OCI-LY3 (cell line): ENCODE data around the gene CFAP251.
"Not testable (repeated sequence)": the region's sequence is repeated elsewhere in the genome, so short reads cannot be mapped to it uniquely, and the experiment has no call there.

Source experiments
- H2AFZ ChIP-seq: fragments of 200-600, 300-600 bp; shearing (Covaris generic); 2 replicates; pipeline ENCODE4 v1.6.0; 2014; ENCODE audit warnings: antibody characterized with exemption, low read depth, low read length
- H3K27ac ChIP-seq: fragments of 200-600, 300-600 bp; sonication (generic); 2 replicates; pipeline ENCODE4 v1.5.1; 2014; ENCODE audit warnings: mild to moderate bottlenecking, low read length, moderate library complexity, mixed read lengths
- H3K27me3 ChIP-seq: fragments of 200-600, 300-600 bp; sonication (generic); 2 replicates; pipeline ENCODE4 v1.6.1; 2014; ENCODE audit warnings: low read depth, low read length, mixed read lengths
- H3K36me3 ChIP-seq: fragments of 200-600, 300-600 bp; sonication (generic); replicated peaks from 2 replicates; pipeline ENCODE3; 2014; ENCODE audit warnings: low read depth, low read length, mixed read lengths
- H3K4me1 ChIP-seq: fragments of 300-600, 200-600 bp; sonication (generic); 2 replicates; pipeline ENCODE4 v1.6.1; 2014; ENCODE audit warnings: low read length, mixed read lengths
- H3K4me2 ChIP-seq: fragments of 200-600, 300-600 bp; sonication (generic); 2 replicates; pipeline ENCODE4 v1.6.1; 2014; ENCODE audit warnings: low read length, mixed read lengths
- H3K4me3 ChIP-seq: fragments of 300-600, 200-600 bp; sonication (generic); 2 replicates; pipeline ENCODE4 v1.5.1; 2014; ENCODE audit warnings: antibody characterized with exemption, mild to moderate bottlenecking, low read length, moderate library complexity
- H3K79me2 ChIP-seq: fragments of 300-600, 200-600 bp; shearing (Covaris generic); 2 replicates; pipeline ENCODE4 v1.6.1; 2014; ENCODE audit warnings: mild to moderate bottlenecking, low read length, mixed read lengths
- H3K9ac ChIP-seq: fragments of 300-600, 200-600 bp; shearing (Covaris generic); 2 replicates; pipeline ENCODE4 v1.6.0; 2014; ENCODE audit warnings: mild to moderate bottlenecking, low read length, moderate library complexity
- H3K9me3 ChIP-seq: fragments of 200-600, 300-600 bp; shearing (Covaris generic); 2 replicates; pipeline ENCODE4 v1.6.1; 2014; ENCODE audit warnings: low read length, mixed read lengths; ENCODE audit not compliant: insufficient read depth
- H4K20me1 ChIP-seq: fragments of 200-600, 300-600 bp; sonication (generic); 2 replicates; pipeline ENCODE4 v1.6.1; 2016; ENCODE audit warnings: low read length, mixed read lengths; ENCODE audit not compliant: insufficient read depth
- CTCF ChIP-seq: fragments of 200-600, 300-600 bp; sonication (generic); IDR thresholded peaks from 2 replicates; pipeline ENCODE4 v1.5.1; 2014; ENCODE audit warnings: antibody characterized with exemption, low read length, low read depth
- EZH2phosphoT487 ChIP-seq: fragments of 200-600 bp; shearing (Covaris generic); IDR thresholded peaks from 2 replicates; pipeline ENCODE4 v1.6.1; 2018; ENCODE audit warnings: antibody characterized with exemption, mixed run types, low read depth

The CFAP251 gene

GRCh38 chr12:121873216-121873569, 45.2 kb upstream of the CFAP251 start:
- Histone ChIP-seq H3K4me3 (no peak overlapping the region), H3K4me2 (no peak overlapping the region), H3K4me1 (peaks cover 4% of the 10 kb centered on the region; the same call in 1 of the 2 replicates), H4K20me1 (no peaks in the 10 kb centered on the region), H3K9ac (no peak overlapping the region), H3K36me3 (no peaks in the 10 kb centered on the region), H2AFZ (no peak overlapping the region), H3K9me3 (no peaks in the 10 kb centered on the region), H3K27me3 (no peaks in the 10 kb centered on the region), H3K79me2 (no peaks in the 10 kb centered on the region), H3K27ac (no peak overlapping the region)
- no peak for TF ChIP-seq CTCF
- no peak for TF ChIP-seq EZH2phosphoT487

- TF ChIP-seq EZH2phosphoT487 (no peak), CTCF (no peak)
- H2AFZ ChIP-seq: no peak overlapping the region
- H3K9me3 ChIP-seq: no peaks in the 10 kb centered on the region
- no peak overlapping the region for H3K4me3 ChIP-seq
- H3K9ac ChIP-seq: no peak overlapping the region
- no peaks in the 10 kb centered on the region for H3K79me2 ChIP-seq
- no peaks in the 10 kb centered on the region for H3K36me3 ChIP-seq
- peaks cover 4% of the 10 kb centered on the region; the same call in 1 of the 2 replicates for H3K4me1 ChIP-seq
- no peaks in the 10 kb centered on the region for H4K20me1 ChIP-seq
- no peak overlapping the region for H3K4me2 ChIP-seq
- H3K27ac ChIP-seq: no peak overlapping the region
- no peaks in the 10 kb centered on the region for H3K27me3 ChIP-seq
Measured at GRCh38 chr12:121874071-121874470, 44.3 kb upstream of the CFAP251 start.

- Histone ChIP-seq H4K20me1 (no peaks in the 10 kb centered on the region), H3K9me3 (no peaks in the 10 kb centered on the region), H3K79me2 (no peaks in the 10 kb centered on the region), H3K27ac (no peak overlapping the region), H2AFZ (no peak overlapping the region), H3K4me3 (no peak overlapping the region), H3K36me3 (no peaks in the 10 kb centered on the region), H3K9ac (no peak overlapping the region), H3K27me3 (no peaks in the 10 kb centered on the region), H3K4me2 (no peak overlapping the region), H3K4me1 (peaks cover 4% of the 10 kb centered on the region; the same call in 1 of the 2 replicates)
- no peak for TF ChIP-seq EZH2phosphoT487
- TF ChIP-seq CTCF: no peak
Measured at GRCh38 chr12:121875582-121875981, 42.8 kb upstream of the CFAP251 start.

GRCh38 chr12:121876080-121876447, 42.3 kb upstream of the CFAP251 start:
- H3K4me1 ChIP-seq, H2AFZ ChIP-seq, H3K9me3 ChIP-seq, H3K4me2 ChIP-seq, H3K79me2 ChIP-seq, H3K9ac ChIP-seq, H3K27ac ChIP-seq, H3K27me3 ChIP-seq, H3K4me3 ChIP-seq, H3K36me3 ChIP-seq, H4K20me1 ChIP-seq: not testable (repeated sequence)

- Histone ChIP-seq H2AFZ (no peak overlapping the region), H3K4me1 (peaks cover 6% of the 10 kb centered on the region; the same call in 1 of the 2 replicates), H3K27me3 (no peaks in the 10 kb centered on the region), H3K9ac (no peak overlapping the region), H3K36me3 (no peaks in the 10 kb centered on the region), H3K27ac (no peak overlapping the region), H3K4me2 (no peak overlapping the region), H4K20me1 (no peaks in the 10 kb centered on the region), H3K4me3 (no peak overlapping the region), H3K9me3 (no peaks in the 10 kb centered on the region), H3K79me2 (no peaks in the 10 kb centered on the region)
- no peak for TF ChIP-seq EZH2phosphoT487
- TF ChIP-seq CTCF: no peak
Measured at GRCh38 chr12:121883315-121883660, 35.1 kb upstream of the CFAP251 start.

GRCh38 chr12:121885129-121885528, 33.3 kb upstream of the CFAP251 start:
- not testable (repeated sequence) for H4K20me1 ChIP-seq, H3K27me3 ChIP-seq, H3K4me2 ChIP-seq, H2AFZ ChIP-seq, H3K36me3 ChIP-seq, H3K4me3 ChIP-seq, H3K9ac ChIP-seq, H3K27ac ChIP-seq, H3K9me3 ChIP-seq
- peaks cover 14% of the 10 kb centered on the region for H3K79me2 ChIP-seq
- H3K4me1 ChIP-seq: peaks cover 12% of the 10 kb centered on the region
